ENCODE data around the gene TRPM8.
"Not testable (repeated sequence)": the region's sequence is repeated elsewhere in the genome, so short reads cannot be mapped to it uniquely, and the experiment has no call there.

TRPM8 gene

GRCh38 chr2:233917116-233917515, at the start of gene TRPM8:
TRPM8 (plus strand) TSS chr2:233917373; CDS start chr2:233926538, 9,165 bp downstream.
- no peak for DNase-seq

GRCh38 chr2:233867993-233868532, 49.1 kb upstream of the TRPM8 start, which contains the start of gene MSL3B:
MSL3B (minus strand) TSS chr2:233868386.
- DNase-seq: no peak

- no peak for DNase-seq
Measured at GRCh38 chr2:233871432-233871831, 45.7 kb upstream of the TRPM8 start.

- not testable (repeated sequence) for DNase-seq
Measured at GRCh38 chr2:233872125-233872524, 45.0 kb upstream of the TRPM8 start.

- DNase-seq: no peak
Measured at GRCh38 chr2:233882353-233882752, 34.8 kb upstream of the TRPM8 start.

GRCh38 chr2:233892793-233893192, 24.4 kb upstream of the TRPM8 start:
- no peak for DNase-seq

- DNase-seq: not testable (repeated sequence)
Measured at GRCh38 chr2:233896253-233896652, 20.9 kb upstream of the TRPM8 start.

GRCh38 chr2:233901367-233901766, 15.8 kb upstream of the TRPM8 start:
- no peak for DNase-seq

- DNase-seq: no peak
Measured at GRCh38 chr2:233901884-233902283, 15.3 kb upstream of the TRPM8 start.

- no peak for DNase-seq
Measured at GRCh38 chr2:233905945-233906344, 11.2 kb upstream of the TRPM8 start.

GRCh38 chr2:233907627-233908026, 9.5 kb upstream of the TRPM8 start:
- no peak for DNase-seq

- peak; percentile 31 for DNase-seq
Measured at GRCh38 chr2:233912691-233913423, 4.3 kb upstream of the TRPM8 start.

- DNase-seq: no peak
Measured at GRCh38 chr2:233915128-233915527, 2.0 kb upstream of the TRPM8 start.

GRCh38 chr2:233919319-233919718, 2.1 kb downstream of the TRPM8 start:
- DNase-seq: no peak

GRCh38 chr2:233919938-233920337, 2.8 kb downstream of the TRPM8 start:
- no peak for DNase-seq

GRCh38 chr2:233922471-233922870, 5.3 kb downstream of the TRPM8 start:
- no peak for DNase-seq

- no peak for DNase-seq
Measured at GRCh38 chr2:233925402-233925801, 8.2 kb downstream of the TRPM8 start.

GRCh38 chr2:233926806-233927205, 9.6 kb downstream of the TRPM8 start:
- no peak for DNase-seq

GRCh38 chr2:233928594-233929351, 11.6 kb downstream of the TRPM8 start:
- no peak for DNase-seq

GRCh38 chr2:233929352-233930022, 12.3 kb downstream of the TRPM8 start:
- no peak for DNase-seq

GRCh38 chr2:233934524-233934923, 17.4 kb downstream of the TRPM8 start:
- no peak for DNase-seq

- DNase-seq: no peak
Measured at GRCh38 chr2:233935426-233935825, 18.3 kb downstream of the TRPM8 start.

- no peak for DNase-seq
Measured at GRCh38 chr2:233936089-233936488, 18.9 kb downstream of the TRPM8 start.

All from NCI-H1048 (cell line).